Measurements from ENCODE around the gene OR4C3.
"Not testable (repeated sequence)": the region's sequence is repeated elsewhere in the genome, so short reads cannot be mapped to it uniquely, and the experiment has no call there.

The OR4C3 gene

GRCh38 chr11:48324620-48325019 is at the start of gene OR4C3:
OR4C3 (plus strand) TSS chr11:48324920; CDS start chr11:48325022, 102 bp downstream.
- not testable (repeated sequence) for DNase-seq

DNA sequence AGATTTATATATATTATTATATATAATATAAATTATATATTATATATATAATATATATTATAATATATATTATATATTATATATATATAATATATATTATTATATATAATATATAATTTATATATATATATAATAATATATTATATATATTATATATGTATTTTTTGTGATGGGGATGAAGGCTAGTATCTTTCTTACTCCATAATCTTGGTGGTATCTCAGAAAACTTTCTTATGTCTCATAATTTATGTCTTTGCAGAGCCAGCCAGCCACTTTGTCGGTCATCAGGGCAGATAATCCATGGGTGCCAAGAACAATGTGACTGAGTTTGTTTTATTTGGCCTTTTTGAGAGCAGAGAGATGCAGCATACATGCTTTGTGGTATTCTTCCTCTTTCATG is 18.8 kb upstream of the OR4C3 start, which contains the start of gene OR4S1:
OR4S1 (plus strand) TSS at position 301 of the 400 bp plus-strand sequence; CDS start at position 301, 0 bp downstream.
- DNase-seq, result no peak

DNA sequence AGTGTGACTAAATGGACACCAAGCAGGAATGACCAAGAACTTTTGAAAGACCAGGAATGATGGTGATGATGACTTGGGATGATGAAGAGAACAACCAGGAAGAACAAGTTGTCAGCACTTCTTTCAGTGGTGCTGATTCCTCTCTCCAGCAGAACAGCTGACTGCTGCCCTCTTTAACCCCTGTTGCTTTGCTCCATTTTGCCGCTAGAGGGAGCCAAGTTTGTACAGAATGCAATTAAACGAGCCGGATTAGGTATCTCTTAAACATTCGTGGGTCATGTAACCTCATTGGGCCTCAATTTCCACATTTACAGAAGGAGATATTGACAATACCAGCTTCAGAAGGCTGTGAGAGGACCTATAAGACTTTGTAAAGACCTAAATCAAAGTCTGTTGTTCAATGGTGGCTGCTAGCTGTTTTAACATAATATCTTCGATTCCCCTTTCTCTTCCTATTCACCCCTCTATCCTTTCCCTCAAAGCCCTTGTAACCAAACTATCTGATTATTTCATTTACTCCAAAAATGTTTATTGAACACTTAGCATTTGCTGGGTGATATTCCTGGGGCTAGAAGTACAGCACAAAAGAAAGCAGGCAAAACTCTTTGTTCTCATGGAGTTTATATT is 16.8 kb upstream of the OR4C3 start:
- DNase-seq, result peak; percentile 65

- DNase-seq, result not testable (repeated sequence)
These were observed 11.1 kb upstream of the OR4C3 start for GRCh38 chr11:48313590-48313989.

DNA sequence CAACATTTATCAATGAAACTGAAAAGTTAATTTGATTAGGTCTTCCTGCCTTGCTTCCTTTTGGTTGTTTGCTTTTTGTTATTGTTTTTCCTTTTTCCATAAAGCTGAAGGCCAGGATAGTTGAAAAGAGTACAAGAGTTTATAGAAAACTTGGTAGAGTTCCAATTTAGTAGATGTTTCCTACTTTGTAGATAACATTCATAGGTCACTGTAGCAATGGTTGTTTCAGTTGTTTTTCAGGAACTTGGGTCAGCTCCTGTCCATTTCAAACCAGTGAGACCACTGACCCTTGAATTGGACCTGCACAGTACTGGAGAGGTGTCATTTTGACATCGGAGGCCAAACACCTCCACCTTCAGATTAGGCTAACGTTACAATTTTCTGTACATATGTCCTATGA is 4.9 kb upstream of the OR4C3 start:
- DNase-seq, result not testable (repeated sequence)

DNA sequence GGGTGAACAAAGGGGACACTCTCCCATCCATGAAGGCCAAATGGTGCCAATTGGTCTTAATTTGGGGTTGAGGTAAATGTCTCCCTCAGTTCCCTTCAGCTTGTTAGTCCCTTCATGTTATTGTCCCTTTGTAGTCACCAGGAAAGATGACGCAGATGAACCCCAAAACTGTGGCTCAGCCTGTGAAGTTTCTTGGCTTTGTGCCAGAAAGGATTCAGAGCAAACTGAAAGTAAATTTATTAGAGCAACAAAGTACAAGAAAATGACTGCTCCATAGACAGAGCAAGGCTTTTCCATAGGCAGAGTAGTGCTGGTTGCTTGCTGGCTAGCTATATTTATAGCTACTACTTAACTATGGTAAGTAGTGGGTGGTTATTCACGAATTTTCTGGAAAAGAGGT is 16.7 kb downstream of the OR4C3 start:
- DNase-seq, result no peak

- DNase-seq, result not testable (repeated sequence)
These were observed 17.8 kb downstream of the OR4C3 start for GRCh38 chr11:48342505-48342904.

GRCh38 chr11:48346286-48346685 is 21.6 kb downstream of the OR4C3 start:
- DNase-seq, result not testable (repeated sequence)

GRCh38 chr11:48354013-48354412 is 29.3 kb downstream of the OR4C3 start:
- no peak for DNase-seq

- DNase-seq, result no peak
These were observed 30.0 kb downstream of the OR4C3 start for GRCh38 chr11:48354677-48355076.

DNA sequence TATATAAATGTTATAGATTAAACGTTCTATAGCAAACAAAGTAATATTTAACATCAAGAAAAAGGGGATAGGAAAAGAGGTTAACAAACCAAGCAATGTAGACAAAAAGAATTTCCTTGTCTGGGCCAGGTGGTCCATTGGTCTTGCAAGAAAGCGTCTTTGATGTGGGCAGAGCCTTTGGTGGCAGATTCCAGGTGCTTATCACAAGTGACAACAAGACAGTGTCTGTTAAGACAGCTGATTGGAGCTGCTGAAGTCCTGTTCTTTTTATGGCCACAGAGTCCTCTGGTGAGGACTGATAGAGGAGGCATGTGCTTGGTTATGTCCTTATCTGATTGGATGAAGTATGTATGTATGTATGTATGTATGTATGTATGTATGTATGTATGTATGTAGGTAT is 36.6 kb downstream of the OR4C3 start:
- DNase-seq, result not testable (repeated sequence)

DNA sequence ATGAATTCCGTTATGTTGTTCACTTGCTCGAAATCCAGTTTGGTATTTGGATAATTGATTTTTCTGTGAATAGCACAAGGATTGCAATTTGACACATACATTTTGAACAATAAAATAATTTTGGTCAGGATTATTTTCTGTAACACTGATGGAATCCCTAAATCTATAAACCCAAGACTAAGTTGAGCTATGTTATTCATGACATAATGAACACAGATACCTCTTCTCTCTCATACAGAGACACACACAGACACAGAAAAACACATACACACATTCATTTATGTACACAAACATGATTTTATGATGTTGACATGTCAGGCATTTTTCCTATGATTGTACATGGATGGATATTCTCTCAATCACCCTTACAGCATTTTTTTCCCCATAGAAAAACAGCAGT is 41.6 kb downstream of the OR4C3 start, which contains the start of gene OR4C5:
OR4C5 (minus strand) TSS at position 101 of the 400 bp plus-strand sequence; CDS start at position 101, 0 bp downstream.
- no peak for DNase-seq

Data from CD4-positive, alpha-beta T cell treated with Interleukin-6 for 4 hours (primary cell).